ENCODE data around the gene FNDC3A.

DNA sequence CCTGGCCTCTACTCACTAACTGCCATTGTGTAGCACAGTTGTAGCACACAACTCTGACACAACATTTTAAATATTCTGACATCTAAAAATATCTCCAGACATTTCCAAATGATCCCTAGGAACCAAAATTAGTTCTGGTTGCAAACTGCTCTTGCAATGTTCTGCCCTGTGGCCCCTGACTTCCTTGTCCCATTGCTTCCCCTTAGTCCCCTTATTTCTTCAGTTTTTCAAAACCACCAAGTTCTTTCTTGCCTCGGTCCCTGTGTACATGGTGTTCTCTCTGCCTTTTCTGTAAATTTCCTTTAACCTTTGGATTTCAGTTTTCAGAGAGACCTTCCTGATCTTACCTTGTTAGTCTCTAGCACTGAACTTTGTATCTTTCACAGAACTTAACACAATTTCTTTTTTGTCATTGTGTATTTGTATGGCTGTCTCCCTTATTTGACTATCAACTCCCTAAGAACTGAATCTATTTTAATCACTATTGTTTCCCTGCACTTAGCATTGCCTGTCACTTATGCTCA, 156.8 kb downstream of the FNDC3A start:
- TF ChIP-seq CTCF (IDR thresholded peaks at IDR 0.05; ENCODE audit: poor library complexity), result no peak
- no peak for TF ChIP-seq EZH2 (IDR thresholded peaks at IDR 0.05; ENCODE audit: borderline replicate concordance)

Measured in hepatocyte (in vitro differentiated cells).